CD4-positive, alpha-beta T cell treated with Interleukin-15 for 1 hour (primary cell): ENCODE data around the gene SEH1L.
"Not testable (repeated sequence)": the region's sequence is repeated elsewhere in the genome, so short reads cannot be mapped to it uniquely, and the experiment has no call there.

Experiments used
- DNase-seq: peaks from one replicate; pipeline ENCODE4 v3.0.0-alpha.2; 2020

Gene SEH1L

DNA sequence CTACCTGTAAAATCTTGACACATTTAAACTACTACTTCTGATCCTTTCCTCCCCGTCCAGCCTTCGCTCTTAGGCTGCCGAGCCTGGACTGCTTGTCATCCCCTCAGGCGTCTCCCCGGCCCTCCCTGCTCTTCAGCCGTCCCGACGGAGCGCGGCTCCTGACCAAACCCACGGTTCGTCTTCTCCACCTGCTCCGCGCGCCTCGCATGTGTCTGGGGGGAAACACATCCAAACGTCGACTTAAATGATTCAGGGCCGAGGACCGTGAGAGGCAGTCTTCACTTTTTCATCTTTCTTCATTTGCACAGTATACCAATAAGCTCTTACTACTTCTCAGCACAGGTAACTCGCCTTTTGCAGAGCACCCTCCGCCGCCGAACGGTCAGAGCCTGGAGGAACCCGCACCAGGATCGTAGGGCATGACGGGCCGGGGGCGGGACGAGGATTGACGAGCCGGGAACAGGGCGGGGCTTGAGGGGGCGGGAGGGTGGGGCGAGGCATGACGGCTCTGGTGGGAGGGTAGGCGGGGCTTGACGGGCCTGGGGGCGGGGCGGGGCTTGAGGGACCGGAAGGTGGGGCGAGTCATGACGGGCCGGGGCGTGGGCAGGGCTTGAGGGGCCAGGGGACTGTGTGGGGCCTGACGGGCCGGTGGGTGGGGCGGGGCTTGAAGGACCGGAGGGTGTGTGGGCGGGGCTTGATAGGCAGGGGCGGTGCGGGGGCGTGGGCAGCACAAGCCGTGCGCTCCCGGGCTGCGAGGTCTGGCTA lies at the start of gene SEH1L:
Gene SEH1L (plus strand): TSS at position 727 of the 765 bp plus-strand sequence. CDS start 111 bp downstream, outside the sequence.
- peak; percentile 98 for DNase-seq

- DNase-seq = not testable (repeated sequence)
Measured at GRCh38 chr18:12901208-12901607, 46.6 kb upstream of the SEH1L start.

DNA sequence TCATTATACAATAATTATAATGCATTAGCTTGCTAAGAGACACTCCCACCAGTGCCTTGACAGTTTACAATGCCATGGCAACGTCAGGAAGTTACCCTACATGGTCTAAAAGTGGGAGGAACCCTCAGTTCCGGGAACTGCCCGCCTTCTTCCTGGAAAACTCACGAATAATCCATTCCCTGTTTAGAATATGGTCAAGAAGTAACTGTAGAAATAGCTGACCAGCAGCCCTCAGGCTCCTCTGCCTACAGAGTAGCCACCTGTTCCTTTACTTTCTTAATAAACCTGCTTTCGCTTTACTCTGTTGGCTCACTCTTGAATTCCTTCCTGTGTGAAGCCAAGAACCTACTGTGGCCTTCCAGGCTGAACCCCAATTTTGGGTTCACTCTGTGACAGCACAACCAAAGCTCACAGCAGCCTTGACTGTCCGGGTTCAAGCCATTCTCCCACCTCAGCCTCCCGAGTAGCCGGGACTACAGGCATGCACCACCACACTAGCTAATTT lies 43.7 kb upstream of the SEH1L start:
- peak; percentile 76 for DNase-seq

DNA sequence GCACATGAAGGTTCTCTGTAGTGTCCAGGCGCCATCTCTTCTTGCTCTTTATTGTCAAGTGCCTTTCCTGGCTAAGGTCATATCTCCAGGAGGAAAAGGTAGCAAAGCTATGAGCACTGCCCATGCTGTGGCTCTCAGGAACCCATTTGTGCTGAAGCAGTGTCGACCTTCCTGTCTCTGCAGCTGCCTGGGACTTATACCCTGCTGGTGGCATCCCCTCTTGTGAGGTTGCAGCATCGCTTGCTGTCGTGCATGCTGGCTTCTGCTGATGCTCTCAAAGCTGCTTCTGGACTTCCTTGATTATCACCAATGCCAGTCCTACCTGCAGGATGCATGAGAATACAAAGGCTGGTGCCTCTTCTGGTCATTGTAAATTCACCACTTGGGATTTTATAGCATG lies 41.7 kb upstream of the SEH1L start:
- no peak for DNase-seq

DNA sequence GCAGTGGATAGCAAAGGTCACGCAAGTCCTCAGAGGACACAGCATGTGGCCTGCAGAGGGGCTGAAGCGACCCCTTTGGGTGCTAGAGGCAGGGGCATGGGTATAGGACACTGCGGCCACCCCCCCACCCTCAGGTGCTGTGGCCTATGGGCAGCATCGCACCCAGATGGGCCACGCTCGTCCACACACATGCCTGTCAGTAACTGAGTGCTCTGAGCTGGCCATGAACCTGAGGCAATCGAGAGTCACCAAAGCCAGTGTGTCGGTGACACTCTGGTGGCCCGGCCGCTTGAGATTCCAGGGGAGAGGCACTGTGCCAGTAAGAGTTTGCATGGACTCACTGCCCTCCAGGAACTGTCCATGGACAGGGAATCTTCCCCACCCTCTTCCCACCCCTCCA lies 41.0 kb upstream of the SEH1L start:
- DNase-seq = no peak

DNA sequence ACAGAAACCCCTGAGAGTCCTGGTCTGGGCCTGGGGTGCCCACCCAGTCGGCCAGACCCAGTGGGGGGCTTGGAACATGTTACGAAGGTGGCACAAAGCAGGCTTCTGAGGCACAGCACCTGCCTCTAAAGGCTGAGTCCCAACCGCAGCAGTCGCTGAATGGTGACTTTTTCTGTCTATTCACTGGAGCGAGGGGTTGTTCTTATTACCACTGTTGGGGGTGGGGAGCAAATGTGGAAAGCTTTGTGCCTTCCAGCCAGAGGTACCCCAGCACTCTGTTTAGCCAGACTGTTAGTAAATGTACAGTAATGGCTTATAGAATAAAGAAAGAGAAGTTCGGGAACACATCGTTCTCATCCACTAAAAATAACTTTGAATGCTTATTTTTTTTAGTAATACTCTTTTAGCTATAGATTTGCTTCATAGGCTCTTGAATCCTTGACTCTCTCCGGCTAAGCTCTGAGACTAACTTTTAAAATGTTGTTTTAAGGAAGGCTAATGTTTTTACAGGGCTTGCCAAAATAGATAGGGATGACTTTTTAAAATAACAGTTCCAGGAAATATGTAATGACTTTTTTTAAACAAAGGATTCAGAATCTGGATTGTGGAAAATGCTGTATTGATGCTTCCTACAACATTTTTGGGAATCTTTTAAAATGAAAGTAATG lies 40.4 kb upstream of the SEH1L start:
- DNase-seq = no peak

DNA sequence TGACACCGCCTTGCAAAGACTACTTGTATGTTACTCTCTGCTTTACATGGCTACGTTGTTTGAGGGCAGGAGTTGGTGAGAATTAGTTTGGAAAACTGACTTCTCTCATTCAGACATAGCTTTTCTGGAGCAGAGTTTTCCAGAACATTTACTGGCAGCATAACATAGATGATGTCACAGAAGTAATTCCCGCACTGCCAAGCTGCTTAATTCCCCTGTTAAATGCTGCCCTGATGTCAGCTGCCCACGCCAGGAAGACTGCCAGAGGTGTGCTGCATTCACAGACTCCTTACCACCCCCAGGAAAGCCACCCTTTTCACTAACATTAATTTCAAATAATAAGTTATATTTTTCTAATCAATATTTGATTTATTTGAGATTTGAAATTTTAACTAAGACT lies 39.1 kb upstream of the SEH1L start:
- no peak for DNase-seq

GRCh38 chr18:12911025-12911928 lies 36.5 kb upstream of the SEH1L start:
- DNase-seq = peak; percentile 49

GRCh38 chr18:12911929-12912703 lies 35.7 kb upstream of the SEH1L start:
- DNase-seq = no peak

- peak; percentile 36 for DNase-seq
Measured at GRCh38 chr18:12921178-12921577, 26.6 kb upstream of the SEH1L start.

- no peak for DNase-seq
Measured at GRCh38 chr18:12922266-12922665, 25.5 kb upstream of the SEH1L start.

DNA sequence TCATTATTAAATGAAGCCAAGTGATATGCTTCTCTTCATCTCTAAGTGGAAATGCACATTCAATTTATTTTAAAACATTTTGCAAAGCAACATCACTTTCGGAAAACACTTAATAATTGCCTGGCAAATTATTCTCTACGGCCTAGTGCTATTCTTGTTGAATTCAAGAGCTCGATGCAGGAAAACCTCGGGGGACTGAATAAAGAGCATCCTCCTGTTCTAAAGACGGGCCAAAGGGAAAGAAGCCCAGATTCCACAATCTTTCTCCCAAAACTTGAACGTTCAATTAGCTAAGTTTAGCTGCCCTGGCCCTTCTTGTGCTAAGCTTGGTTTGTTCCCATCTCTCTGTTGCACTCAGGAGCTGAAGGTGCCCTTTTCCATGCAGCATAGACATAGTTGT lies 23.2 kb upstream of the SEH1L start:
- no peak for DNase-seq

DNA sequence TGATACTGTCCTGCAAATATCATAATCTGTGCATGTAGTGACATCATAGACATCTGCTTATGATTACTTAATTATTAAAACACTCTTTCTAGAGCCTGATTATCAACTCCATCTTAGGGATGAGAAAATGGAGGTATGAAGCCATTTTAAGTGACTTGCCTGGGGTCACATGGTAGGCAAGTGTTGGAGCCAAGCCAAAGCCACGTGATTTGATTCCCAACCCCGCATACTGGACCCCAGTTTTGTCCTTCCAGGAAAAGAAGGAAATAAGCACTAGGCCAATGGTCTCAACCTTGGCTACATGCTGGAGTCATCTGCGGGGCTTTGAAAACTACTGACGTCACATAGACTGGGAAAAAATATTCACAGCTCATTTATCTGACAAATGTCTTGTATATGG lies 19.6 kb upstream of the SEH1L start:
- no peak for DNase-seq

DNA sequence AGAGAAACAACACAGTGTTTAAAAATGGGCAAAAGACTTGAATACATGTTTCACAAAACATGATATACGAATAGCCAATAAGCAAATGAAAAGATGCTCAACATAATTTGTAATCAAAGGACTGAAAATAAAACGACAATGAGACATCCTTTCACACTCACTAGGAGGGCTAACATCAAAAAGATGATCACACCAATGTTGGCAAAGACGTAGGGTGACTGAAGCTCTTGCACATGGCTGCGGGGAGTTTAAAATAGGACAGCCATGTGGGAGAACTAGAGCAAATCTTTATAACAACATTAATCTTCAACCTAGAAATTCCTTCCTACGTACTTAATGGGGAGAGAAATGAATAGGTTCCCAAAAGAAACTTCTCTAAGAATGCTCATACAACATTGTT lies 19.2 kb upstream of the SEH1L start:
- DNase-seq = no peak

DNA sequence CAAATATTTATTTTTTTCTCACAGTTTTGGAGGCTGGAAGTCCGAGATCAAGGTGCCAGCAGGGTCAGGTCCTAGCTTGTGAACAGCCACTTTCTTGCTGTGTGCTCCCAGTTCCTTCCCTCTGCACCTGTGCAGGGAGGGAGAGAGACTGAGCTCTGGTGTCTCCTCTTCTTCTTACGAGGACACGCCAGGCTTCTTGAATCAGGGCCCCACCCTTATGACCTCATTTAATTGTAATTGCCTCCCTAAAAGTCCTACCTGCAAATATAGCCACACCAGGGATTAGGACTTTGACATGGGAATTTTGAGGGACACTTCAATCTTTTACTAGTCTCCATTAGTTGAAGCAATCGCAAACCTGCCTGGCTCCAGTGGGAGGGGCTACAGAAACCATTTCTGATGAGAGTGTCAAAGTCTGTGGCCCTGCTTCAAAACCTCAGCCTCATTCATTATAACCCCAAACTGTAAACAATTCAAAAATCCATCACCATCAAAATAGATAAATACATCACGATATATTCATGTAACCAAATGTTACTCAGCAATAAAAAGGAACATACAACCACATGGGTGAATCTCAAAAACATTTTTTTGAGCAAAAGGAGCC lies 18.2 kb upstream of the SEH1L start:
- no peak for DNase-seq

DNA sequence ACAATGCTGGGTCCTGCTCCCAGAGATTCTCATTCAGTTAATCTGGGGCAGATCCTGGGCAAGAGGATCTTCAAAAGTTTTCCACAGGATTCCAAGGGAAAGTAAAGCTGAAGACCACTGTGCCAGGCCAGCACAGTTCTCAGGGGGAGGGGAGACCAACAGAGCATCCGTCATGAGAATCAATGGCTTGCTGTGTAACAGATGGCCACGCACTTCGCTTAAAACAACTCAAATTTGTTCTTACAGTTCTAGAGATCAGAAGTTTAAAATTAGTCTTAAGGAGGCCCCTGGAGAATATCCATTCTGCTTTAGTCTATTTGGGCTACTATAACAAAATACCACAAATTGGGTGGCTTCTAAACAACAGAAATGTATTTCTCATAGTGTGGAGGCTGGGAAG lies 17.4 kb upstream of the SEH1L start:
- no peak for DNase-seq

- no peak for DNase-seq
Measured at GRCh38 chr18:12930908-12931307, 16.9 kb upstream of the SEH1L start.

GRCh38 chr18:12933327-12933726 lies 14.5 kb upstream of the SEH1L start:
- DNase-seq = no peak

GRCh38 chr18:12934454-12935071 lies 13.2 kb upstream of the SEH1L start:
- DNase-seq = peak; percentile 79

DNA sequence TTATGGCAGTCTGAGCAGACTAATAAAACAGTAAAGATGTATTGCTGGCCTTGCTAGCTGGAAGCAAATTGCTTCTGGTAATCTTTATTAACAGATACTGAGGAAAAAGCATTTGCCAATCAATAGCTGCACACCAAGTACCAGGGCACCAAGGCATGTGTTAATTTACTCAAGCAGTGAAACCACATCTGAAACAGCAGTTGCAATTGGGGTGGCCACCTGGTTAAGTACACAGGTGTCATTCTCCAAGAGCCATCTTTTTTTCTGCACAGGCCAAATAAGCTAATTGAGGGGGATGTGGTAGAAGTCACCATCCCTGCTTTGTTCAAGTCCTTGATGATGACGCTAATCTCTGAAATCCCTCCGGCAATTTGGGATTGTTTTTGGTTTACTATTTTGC lies 8.6 kb upstream of the SEH1L start:
- DNase-seq = no peak

GRCh38 chr18:12943215-12943614 lies 4.6 kb upstream of the SEH1L start:
- no peak for DNase-seq

DNA sequence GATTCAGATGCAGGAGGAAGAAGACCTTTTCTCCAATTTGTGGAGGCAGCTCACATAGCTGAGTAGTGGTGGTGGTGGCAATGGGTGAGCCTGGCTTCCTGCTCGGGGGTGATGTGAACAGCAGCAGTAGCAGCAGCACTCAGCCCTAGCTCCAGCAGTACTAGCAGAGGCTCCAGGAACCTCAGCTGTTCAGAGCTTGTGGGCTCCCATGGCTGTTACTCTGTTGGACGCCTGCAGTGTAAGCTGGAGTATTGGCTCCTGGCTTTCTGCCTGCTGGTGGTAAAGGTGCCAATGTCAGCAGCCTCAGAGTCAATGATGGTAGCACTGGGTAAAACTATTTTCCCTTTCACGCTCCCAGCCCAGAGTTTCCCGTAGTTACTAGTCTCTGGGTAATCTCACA lies 3.1 kb upstream of the SEH1L start:
- no peak for DNase-seq
